HepG2 (cell line): ENCODE measurements around the gene METTL22. TPM values are rescaled to one million over a fixed set of nuclear protein-coding genes. Genes with fewer than 3 reads are reported as not detected.

Source experiments
- ATAC-seq: fragments of 200-7000 bp; cut with Tn5 transposase; 3 replicates; pipeline ENCODE4 v1.9.1; 2020; ENCODE audit warnings: mild to moderate bottlenecking, moderate library complexity
- BruUV-seq: library from RNA; stranded (reverse); fragments of 400-500 nt; replicated peaks from 2 replicates; lab custom pipeline; 2021; lab: Mats Ljungman, UMichigan
- CTCF ChIA-PET: fragments of 300-600 bp; formaldehyde crosslinking; extraction: SDS; loops from one replicate; lab custom pipeline; 2021; ENCODE audit warnings: low total read pairs, inconsistent platforms, low intra/inter-chr PET ratio; lab: Yijun Ruan, JAX
- POLR2A ChIA-PET: fragments of 350-600 bp; sonication (Branson Sonifier 250); formaldehyde crosslinking; loops from one replicate; lab custom pipeline; 2020; ENCODE audit warnings: antibody characterized with exemption, inconsistent platforms; lab: Yijun Ruan, JAX
- DNase-seq: peaks from one replicate; pipeline ENCODE4 v3.0.0-alpha.2; 2015; ENCODE audit warnings: low spot score
- FAIRE-seq: peaks from 3 replicates; lab custom pipeline; 2011; peaks lifted over from hg19 to GRCh38; lab: Jason Lieb, UNC
- H2AFZ ChIP-seq: one replicate; pipeline ENCODE4 v1.6.1; 2011; ENCODE audit warnings: low read length, inconsistent platforms
- H3K27ac ChIP-seq: fragments of 300-600 bp; 3 replicates; pipeline ENCODE4 v1.8.0; 2011; ENCODE audit warnings: mixed run types, mild to moderate bottlenecking, mixed read lengths, low read length, inconsistent platforms; ENCODE audit not compliant: insufficient read depth; ENCODE audit errors: extremely low read length
- H3K27me3 ChIP-seq, 2 experiments: fragments of 200-600 bp in 1 of 2; 2 replicates in 1 of 2; 3 replicates in 1 of 2; pipeline versions ENCODE4 v1.6.0 to v1.8.0; 2011; ENCODE audit warnings: low read length in 2 of 2, mild to moderate bottlenecking in 2 of 2, moderate library complexity in 2 of 2, inconsistent platforms in 1 of 2; ENCODE audit not compliant: insufficient read depth in 2 of 2, control insufficient read depth in 1 of 2
- H3K36me3 ChIP-seq, 2 experiments: fragments of 200-600 bp in 1 of 2; replicated peaks in 1 of 2; 2 replicates in 1 of 2; 3 replicates in 1 of 2; pipeline versions ENCODE4 v1.5.1 to v1.8.0; 2011; ENCODE audit warnings: low read length in 2 of 2, inconsistent platforms in 1 of 2; ENCODE audit not compliant: insufficient read depth in 2 of 2, control insufficient read depth in 1 of 2
- H3K4me1 ChIP-seq: 2 replicates; pipeline ENCODE4 v1.5.1; 2012; ENCODE audit warnings: low read length, inconsistent platforms; ENCODE audit not compliant: insufficient read depth
- H3K4me2 ChIP-seq: 2 replicates; pipeline ENCODE4 v1.6.0; 2011; ENCODE audit warnings: low read depth, low read length, inconsistent platforms
- H3K4me3 ChIP-seq, 3 experiments: fragments of 200-600 bp in 1 of 3; sonication (generic), shearing (Covaris generic) in 1 of 3; replicated peaks in 1 of 3; 2 replicates each; pipeline ENCODE4 v1.5.1; 2011 to 2016; ENCODE audit warnings: low read length in 3 of 3, inconsistent platforms in 2 of 3, low read depth in 2 of 3, mild to moderate bottlenecking in 2 of 3, control low read depth in 1 of 3, mixed read lengths in 1 of 3; ENCODE audit not compliant: insufficient read depth in 1 of 3
- H3K79me2 ChIP-seq: one replicate; pipeline ENCODE4 v1.6.1; 2011; ENCODE audit warnings: low read length, inconsistent platforms; ENCODE audit not compliant: insufficient read depth
- H3K9ac ChIP-seq: 2 replicates; pipeline ENCODE4 v1.6.0; 2011; ENCODE audit warnings: mild to moderate bottlenecking, low read depth, low read length, inconsistent platforms; ENCODE audit not compliant: insufficient read depth
- H3K9me3 ChIP-seq: 2 replicates; pipeline ENCODE4 v1.5.1; 2012; ENCODE audit warnings: mild to moderate bottlenecking, low read length
- H4K20me1 ChIP-seq: 2 replicates; pipeline ENCODE4 v1.6.0; 2011; ENCODE audit warnings: inconsistent platforms, mild to moderate bottlenecking, low read length, moderate library complexity; ENCODE audit not compliant: insufficient read depth
- LBX2 ChIP-seq: sonication (generic); formaldehyde crosslinking; IDR thresholded peaks from 2 replicates; pipeline ENCODE4 v1.5.0; 2020; ENCODE audit warnings: missing genetic modification reagents, mild to moderate bottlenecking, borderline replicate concordance
- NFYB ChIP-seq: sonication (generic); formaldehyde crosslinking; IDR thresholded peaks from 2 replicates; pipeline ENCODE4 v1.4.0; 2020; ENCODE audit warnings: missing genetic modification reagents
- NFYC ChIP-seq: IDR thresholded peaks from 2 replicates; pipeline ENCODE4 v1.6.1; 2016; ENCODE audit warnings: missing genetic modification reagents, missing compliant biosample characterization
- RAD51 ChIP-seq: fragments of 450-650 bp; IDR thresholded peaks from 2 replicates; pipeline ENCODE4 v1.6.1; 2016; ENCODE audit warnings: borderline replicate concordance
- SMAD3 ChIP-seq: sonication (generic); formaldehyde crosslinking; IDR thresholded peaks from 2 replicates; pipeline ENCODE4 v1.4.0; 2020; ENCODE audit warnings: missing genetic modification reagents
- THYN1 ChIP-seq: sonication (generic); formaldehyde crosslinking; IDR thresholded peaks from 2 replicates; pipeline ENCODE4 v1.8.1; 2023; ENCODE audit warnings: low read depth, mild to moderate bottlenecking, moderate library complexity, missing genetic modification reagents, borderline replicate concordance
- USF2 ChIP-seq, 2 experiments: sonication (generic) in 1 of 2; formaldehyde crosslinking in 1 of 2; IDR thresholded peaks; 2 replicates each; pipeline versions ENCODE4 v1.5.1 to v1.6.1; 2011 to 2020; ENCODE audit warnings: borderline replicate concordance in 1 of 2, low read depth in 1 of 2, low read length in 1 of 2, mild to moderate bottlenecking in 1 of 2, missing genetic modification reagents in 1 of 2, moderate library complexity in 1 of 2
- WGBS: methylation state at CpG from one replicate; pipeline ENCODE4 v1.1.6; 2017; ENCODE audit warnings: low lambda C conversion rate; 5-methylcytosine and 5-hydroxymethylcytosine counted together
- in situ Hi-C: cut with HindIII; loops from 2 replicates; pipeline ENCODE4 v1.10.0; 2017; ENCODE audit warnings: low pct_unique_long_range_greater_than_20kb; ENCODE audit not compliant: extremely low pct_ligation_motif_present
- intact Hi-C: fragments of 100-400 bp; cut with micrococcal nuclease; formaldehyde crosslinking; loops from one replicate; pipeline ENCODE4 v1.10.0; 2022; ENCODE audit not compliant: unreplicated experiment
- polyA plus RNA-seq, 8 experiments: library from polyadenylated mRNA; depleted of rRNA in 3 of 8; stranded (reverse) in 7 of 8; unstranded in 1 of 8; fragments of >200 nt; fragmentation: Illumina TruSeq in 4 of 8; extraction: Trizol in 4 of 8; gene quantifications; 2 replicates each; pipeline versions ENCODE4 v1.2.1 to v1.2.3, GENCODE V29; 2011 to 2016; ENCODE audit warnings: low read depth in 4 of 8, missing spikeins in 1 of 8, mixed read lengths in 1 of 8; ENCODE audit not compliant: insufficient read depth in 1 of 8
- total RNA-seq, 5 experiments: library from RNA; depleted of rRNA; stranded (reverse); fragments of >200 nt; fragmentation: Illumina TruSeq; extraction: Trizol; gene quantifications; 2 replicates each; pipeline ENCODE4 v1.2.3, GENCODE V29; 2016; ENCODE audit warnings: low read depth in 1 of 5

Gene METTL22
- total and polyA plus RNA-seq, 2 of the 13 experiments (the other 11 are each of a cell fraction or from before 2014, with no cell fraction given), result 36.2 to 94.8 TPM

- FAIRE-seq, result no peak
- H3K36me3 ChIP-seq, result no peaks in the 10 kb centered on the region
- DNase-seq, result no peak
- no peak overlapping the region for H3K4me2 ChIP-seq
- no peak overlapping the region for H2AFZ ChIP-seq
- peaks cover 6 to 33% of the 10 kb centered on the region in 2 experiments; a peak in 4 of 5 replicates for H3K27me3 ChIP-seq
- H4K20me1 ChIP-seq, result no peaks in the 10 kb centered on the region
- intact Hi-C loops (no loop called here), in situ Hi-C loops (no loop called here)
- H3K79me2 ChIP-seq, result no peaks in the 10 kb centered on the region
- no peak overlapping the region for H3K27ac ChIP-seq
- no peak overlapping the region for H3K4me3 ChIP-seq
- 33% methylated on average over 4 of the region's 4 CpGs for WGBS
- H3K9ac ChIP-seq, result no peak overlapping the region
- no TSS peak for BruUV-seq
- TF ChIP-seq RAD51 (peak; percentile 40; the same call in 1 of the 2 replicates), SMAD3 (CRISPR knock-in tag) (no peak), THYN1 (CRISPR knock-in tag) (no peak), LBX2 (0 out of 2 replicates have a peak, but pooled peaks have one; percentile 31), NFYB (CRISPR knock-in tag) (peak; percentile 40; the same call in 1 of the 2 replicates), NFYC (CRISPR knock-in tag) (peak; percentile 71), USF2 (IDR thresholded peaks at IDR 0.05; ENCODE audit: low read depth, low read length) (peak; percentile 74), USF2 (CRISPR knock-in tag; IDR thresholded peaks at IDR 0.05; ENCODE audit: borderline replicate concordance) (peak; percentile 85; the same call in 1 of the 2 replicates)
- H3K4me1 ChIP-seq, result peaks cover 11% of the 10 kb centered on the region; the same call in 1 of the 2 replicates
- no peaks in the 10 kb centered on the region for H3K9me3 ChIP-seq
- POLR2A ChIA-PET, result interaction anchor here (1.2 kb wide), 1 partner anchor 36 kb away, joined by 3 read pairs; no protein-coding TSS in a partner anchor
- CTCF ChIA-PET, result no interaction called here
- ATAC-seq, result peak; percentile 48
Measured at GRCh38 chr16:8583732-8584131, 37.8 kb upstream of the METTL22 start.
